HG03521 (cell line): ENCODE data around the gene CDK11A.
"Not testable (repeated sequence)": the region's sequence is repeated elsewhere in the genome, so short reads cannot be mapped to it uniquely, and the experiment has no call there.

ENCODE experiments used
- ATAC-seq: cut with Tn5 transposase; IDR thresholded peaks from one replicate; pipeline ENCODE4 v1.9.1; 2021; ENCODE audit warnings: mild to moderate bottlenecking, moderate library complexity; ENCODE audit not compliant: unreplicated experiment

Gene CDK11A

DNA sequence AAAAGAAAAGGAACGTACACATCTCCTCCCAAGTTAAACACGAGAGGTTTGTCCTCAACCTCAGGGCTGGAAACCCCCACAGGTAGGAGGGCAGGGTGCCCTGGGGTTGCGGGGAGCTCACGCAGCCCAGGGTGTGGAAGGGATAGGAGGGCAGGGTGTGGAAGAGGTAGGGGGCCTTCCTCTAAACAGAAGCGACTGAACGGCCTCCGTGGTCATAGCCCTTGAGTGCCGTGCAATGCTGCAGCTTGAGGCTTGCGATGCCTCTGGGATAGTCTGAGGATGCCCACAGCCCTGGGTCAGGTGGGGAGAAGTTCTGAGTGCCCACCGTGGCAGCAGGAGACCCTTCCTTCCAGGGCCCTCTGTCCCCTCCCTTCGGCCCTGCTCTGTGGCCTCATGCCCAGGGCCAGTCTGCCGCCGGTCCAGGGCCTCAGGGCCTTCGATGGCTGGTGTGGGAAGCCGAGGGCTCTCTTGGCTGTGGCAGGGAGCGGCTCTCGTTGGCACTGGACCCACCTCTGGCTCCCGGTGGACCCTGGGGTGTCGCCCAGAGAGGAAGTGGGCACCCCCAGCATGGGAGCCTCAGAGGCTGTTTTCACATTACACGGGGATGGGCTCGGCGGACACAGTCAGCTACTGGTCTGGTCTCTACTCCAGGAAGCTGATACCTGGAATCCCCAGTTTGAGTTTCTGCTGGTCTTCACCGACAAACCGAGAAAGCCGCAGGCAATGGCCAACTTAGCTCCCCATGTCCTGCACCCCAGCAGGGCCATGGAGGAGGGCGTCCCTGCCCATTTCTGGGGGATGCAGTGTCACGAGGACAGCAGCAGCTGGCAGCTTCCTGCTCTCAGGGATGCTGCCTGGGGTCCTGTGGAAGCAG, 59.0 kb downstream of the CDK11A start:
- ATAC-seq, result no peak

GRCh38 chr1:1664318-1664717, 59.8 kb downstream of the CDK11A start:
- ATAC-seq, result not testable (repeated sequence)

DNA sequence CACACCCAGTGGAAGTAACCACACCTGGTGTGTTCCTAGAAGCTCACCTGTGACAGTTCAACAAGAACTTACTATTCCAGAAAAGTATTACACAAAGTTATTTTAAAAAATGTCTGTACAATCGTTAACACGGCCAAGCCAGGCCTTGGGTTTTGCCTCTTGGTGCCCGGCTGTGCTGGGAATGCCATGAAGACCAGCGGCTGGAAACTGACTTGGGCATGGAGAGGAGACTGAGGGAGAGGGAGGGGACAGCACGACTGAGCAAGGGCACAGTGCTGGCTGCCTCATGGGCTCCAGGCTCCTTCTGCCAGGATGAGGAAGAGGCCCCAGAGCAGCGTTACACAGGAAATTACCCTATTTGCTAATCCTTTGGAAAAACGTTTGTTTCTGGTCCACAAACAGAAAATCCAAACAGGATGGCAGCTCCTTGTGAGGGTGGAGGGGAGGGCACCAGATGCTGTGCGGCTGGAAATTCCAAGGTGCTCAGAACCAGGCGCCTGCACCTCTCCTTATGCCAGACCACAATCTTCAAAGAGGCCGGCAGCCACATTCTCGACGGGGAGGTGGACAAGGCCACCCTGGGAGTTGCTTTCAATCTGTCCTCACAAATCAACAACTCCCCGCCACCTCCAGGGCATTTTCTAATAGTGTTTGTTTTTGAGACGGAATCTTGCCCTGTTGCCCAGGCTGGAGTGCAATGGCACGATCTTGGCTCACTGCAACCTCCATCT, 61.2 kb downstream of the CDK11A start:
- not testable (repeated sequence) for ATAC-seq

GRCh38 chr1:1662392-1662791, 61.8 kb downstream of the CDK11A start:
- not testable (repeated sequence) for ATAC-seq

- ATAC-seq, result peak; percentile 77
Measured at GRCh38 chr1:1658583-1659549, 65.3 kb downstream of the CDK11A start, which contains the start of gene CDK11B. Gene CDK11B (minus strand): TSS chr1:1659004. CDS start chr1:1657485, 1,519 bp downstream.
